ENCODE results near the gene RNLS.

GRCh38 chr10:88505265-88505664 lies 77.9 kb downstream of the RNLS start:
- TF ChIP-seq RAD21 (conservative IDR thresholded peaks at IDR 0.05 in 1 of 2, IDR thresholded peaks at IDR 0.05 in 1 of 2) (no peak), ZC3H11A (IDR thresholded peaks at IDR 0.05) (no peak), CHD4 (IDR thresholded peaks at IDR 0.05; ENCODE audit: borderline replicate concordance) (no peak)
- TF ChIP-seq, protein P1, sequence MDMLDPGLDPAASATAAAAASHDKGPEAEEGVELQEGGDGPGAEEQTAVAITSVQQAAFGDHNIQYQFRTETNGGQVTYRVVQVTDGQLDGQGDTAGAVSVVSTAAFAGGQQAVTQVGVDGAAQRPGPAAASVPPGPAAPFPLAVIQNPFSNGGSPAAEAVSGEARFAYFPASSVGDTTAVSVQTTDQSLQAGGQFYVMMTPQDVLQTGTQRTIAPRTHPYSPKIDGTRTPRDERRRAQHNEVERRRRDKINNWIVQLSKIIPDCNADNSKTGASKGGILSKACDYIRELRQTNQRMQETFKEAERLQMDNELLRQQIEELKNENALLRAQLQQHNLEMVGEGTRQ (IDR thresholded peaks at IDR 0.05), result no peak
